Epithelial cell of proximal tubule (primary cell): ENCODE results near the gene ANKRD11. TPM values are rescaled to one million over a fixed set of nuclear protein-coding genes. Genes with fewer than 3 reads are reported as not detected.

ENCODE experiments used
- DNase-seq: peaks from one replicate; pipeline ENCODE4 v3.0.0-alpha.2; 2011; ENCODE audit warnings: low read depth
- H3K4me3 ChIP-seq: 2 replicates; pipeline ENCODE4 v1.5.1; 2011; ENCODE audit warnings: low read depth, mild to moderate bottlenecking, low read length
- total RNA-seq: library from RNA; depleted of rRNA; stranded (reverse); fragments of >200 nt; gene quantifications from 2 replicates; pipeline ENCODE4 v1.2.3, GENCODE V29; 2015
- TF ChIP-seq, protein P1 (sequence below): conservative IDR thresholded peaks from 2 replicates; pipeline ENCODE4 v1.5.1; 2012; ENCODE audit warnings: low read depth, mild to moderate bottlenecking, low read length

ANKRD11 gene
- total RNA-seq, 1 donor from 2014 or later = 44.3 TPM

- no peak for DNase-seq
- H3K4me3 ChIP-seq = no peak overlapping the region
- TF ChIP-seq, protein P1, sequence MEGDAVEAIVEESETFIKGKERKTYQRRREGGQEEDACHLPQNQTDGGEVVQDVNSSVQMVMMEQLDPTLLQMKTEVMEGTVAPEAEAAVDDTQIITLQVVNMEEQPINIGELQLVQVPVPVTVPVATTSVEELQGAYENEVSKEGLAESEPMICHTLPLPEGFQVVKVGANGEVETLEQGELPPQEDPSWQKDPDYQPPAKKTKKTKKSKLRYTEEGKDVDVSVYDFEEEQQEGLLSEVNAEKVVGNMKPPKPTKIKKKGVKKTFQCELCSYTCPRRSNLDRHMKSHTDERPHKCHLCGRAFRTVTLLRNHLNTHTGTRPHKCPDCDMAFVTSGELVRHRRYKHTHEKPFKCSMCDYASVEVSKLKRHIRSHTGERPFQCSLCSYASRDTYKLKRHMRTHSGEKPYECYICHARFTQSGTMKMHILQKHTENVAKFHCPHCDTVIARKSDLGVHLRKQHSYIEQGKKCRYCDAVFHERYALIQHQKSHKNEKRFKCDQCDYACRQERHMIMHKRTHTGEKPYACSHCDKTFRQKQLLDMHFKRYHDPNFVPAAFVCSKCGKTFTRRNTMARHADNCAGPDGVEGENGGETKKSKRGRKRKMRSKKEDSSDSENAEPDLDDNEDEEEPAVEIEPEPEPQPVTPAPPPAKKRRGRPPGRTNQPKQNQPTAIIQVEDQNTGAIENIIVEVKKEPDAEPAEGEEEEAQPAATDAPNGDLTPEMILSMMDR = no peak
Measured at GRCh38 chr16:89221604-89222003, 268.8 kb downstream of the ANKRD11 start.

- no peak overlapping the region for H3K4me3 ChIP-seq
- TF ChIP-seq, protein P1 = no peak
- DNase-seq = no peak
Measured at GRCh38 chr16:89219365-89219764, 271.0 kb downstream of the ANKRD11 start.

Other genes starting within 250 kb of the ANKRD11 start
- 66.7 and 122 TPM in 2 replicates for gene SPG7, start 17.8 kb upstream of the ANKRD11 start, total RNA-seq
- gene RPL13, start 70.1 kb upstream of the ANKRD11 start, total RNA-seq = 5,232 and 9,109 TPM in 2 replicates
- 16.6 and 20.2 TPM in 2 replicates for gene CPNE7, start 85.2 kb upstream of the ANKRD11 start, total RNA-seq
- gene DPEP1, start 123.1 kb upstream of the ANKRD11 start, total RNA-seq = 0.65 and 5.0 TPM in 2 replicates
- 132 and 160 TPM in 2 replicates for gene CHMP1A, start 167.1 kb upstream of the ANKRD11 start, total RNA-seq
- gene SPATA33, start 167.3 kb upstream of the ANKRD11 start, total RNA-seq = 8.1 and 8.2 TPM in 2 replicates
- gene CDK10, start 196.1 kb upstream of the ANKRD11 start, total RNA-seq = 35.1 and 57.2 TPM in 2 replicates
- gene SPATA2L, start 211.1 kb upstream of the ANKRD11 start, total RNA-seq = 16.5 and 39.3 TPM in 2 replicates
- 3.8 and 11.4 TPM in 2 replicates for gene VPS9D1, start 230.3 kb upstream of the ANKRD11 start, total RNA-seq
- 10.1 and 21.6 TPM in 2 replicates for gene ZNF276, start 231.0 kb upstream of the ANKRD11 start, total RNA-seq